Gastroesophageal sphincter (tissue), 3 donors: ENCODE measurements around the gene OCIAD1.

ENCODE experiments used
- EP300 ChIP-seq: sonication (generic); formaldehyde crosslinking; IDR thresholded peaks from one replicate; pipeline ENCODE4 v1.6.1; 2017; ENCODE audit warnings: antibody characterized with exemption, mild to moderate bottlenecking
- TF ChIP-seq, protein P1 (sequence below), 4 experiments: fragments of 200-600 bp in 2 of 4; fragments of 450-650 bp in 2 of 4; sonication (generic) in 1 of 4; IDR thresholded peaks; one replicate each; pipeline ENCODE4 v1.5.1; 2017 to 2019; ENCODE audit warnings: antibody characterized with exemption in 4 of 4, mild to moderate bottlenecking in 2 of 4, moderate library complexity in 2 of 4

DNA sequence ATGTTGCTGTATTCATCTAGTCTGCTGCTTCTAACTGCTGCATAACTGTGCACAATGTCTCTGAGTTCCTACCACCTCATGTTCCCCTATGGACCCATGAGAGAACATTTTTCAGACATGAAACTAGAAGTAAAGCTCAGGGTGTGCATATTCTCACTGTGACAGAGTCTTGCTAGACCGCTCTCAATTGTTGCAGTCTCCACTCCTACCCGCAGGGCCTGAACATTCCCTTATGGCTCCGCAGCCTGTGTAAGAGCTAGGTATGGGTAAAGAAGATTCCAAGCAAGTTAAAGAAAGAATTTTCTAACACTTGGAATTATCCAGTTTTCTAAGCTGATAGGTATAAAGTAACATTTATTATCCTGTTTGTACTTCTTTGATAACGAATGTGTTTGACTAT is 70.3 kb downstream of the OCIAD1 start:
- TF ChIP-seq, protein P1, sequence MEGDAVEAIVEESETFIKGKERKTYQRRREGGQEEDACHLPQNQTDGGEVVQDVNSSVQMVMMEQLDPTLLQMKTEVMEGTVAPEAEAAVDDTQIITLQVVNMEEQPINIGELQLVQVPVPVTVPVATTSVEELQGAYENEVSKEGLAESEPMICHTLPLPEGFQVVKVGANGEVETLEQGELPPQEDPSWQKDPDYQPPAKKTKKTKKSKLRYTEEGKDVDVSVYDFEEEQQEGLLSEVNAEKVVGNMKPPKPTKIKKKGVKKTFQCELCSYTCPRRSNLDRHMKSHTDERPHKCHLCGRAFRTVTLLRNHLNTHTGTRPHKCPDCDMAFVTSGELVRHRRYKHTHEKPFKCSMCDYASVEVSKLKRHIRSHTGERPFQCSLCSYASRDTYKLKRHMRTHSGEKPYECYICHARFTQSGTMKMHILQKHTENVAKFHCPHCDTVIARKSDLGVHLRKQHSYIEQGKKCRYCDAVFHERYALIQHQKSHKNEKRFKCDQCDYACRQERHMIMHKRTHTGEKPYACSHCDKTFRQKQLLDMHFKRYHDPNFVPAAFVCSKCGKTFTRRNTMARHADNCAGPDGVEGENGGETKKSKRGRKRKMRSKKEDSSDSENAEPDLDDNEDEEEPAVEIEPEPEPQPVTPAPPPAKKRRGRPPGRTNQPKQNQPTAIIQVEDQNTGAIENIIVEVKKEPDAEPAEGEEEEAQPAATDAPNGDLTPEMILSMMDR (IDR thresholded peaks at IDR 0.05) = no peak
- no peak for TF ChIP-seq EP300
